HL-60 (cell line): Measurements from ENCODE around the gene SMIM7.

Experiments
- DNase-seq, 2 experiments: peaks; one replicate each; pipeline ENCODE4 v3.0.0-alpha.2; 2010 to 2020; ENCODE audit warnings: low read depth in 1 of 2, low spot score in 1 of 2
- H3K27ac ChIP-seq: fragments of 250-450 bp; sonication (Bioruptor Pico); replicated peaks from 2 replicates; pipeline ENCODE4 v1.5.1; 2020; ENCODE audit warnings: mild to moderate bottlenecking, moderate library complexity
- H3K27me3 ChIP-seq: fragments of 250-450 bp; sonication (Bioruptor Pico); 2 replicates; pipeline ENCODE4 v1.5.1; 2021; ENCODE audit warnings: mild to moderate bottlenecking, moderate library complexity; ENCODE audit not compliant: insufficient read depth, poor library complexity, severe bottlenecking
- H3K4me3 ChIP-seq: replicated peaks from 2 replicates; pipeline ENCODE4 v1.5.1; 2011; ENCODE audit warnings: mild to moderate bottlenecking, control low read depth, low read length; ENCODE audit not compliant: insufficient read depth
- GABPA ChIP-seq: IDR thresholded peaks from 2 replicates; pipeline ENCODE4 v1.6.1; 2012; ENCODE audit warnings: low read depth
- POLR2AphosphoS5 ChIP-seq: IDR thresholded peaks from 2 replicates; pipeline ENCODE4 v1.6.1; 2012; ENCODE audit warnings: low read depth
- REST ChIP-seq: IDR thresholded peaks from 2 replicates; pipeline ENCODE4 v1.6.1; 2012; ENCODE audit warnings: low read depth; ENCODE audit not compliant: insufficient replicate concordance
- SPI1 ChIP-seq: IDR thresholded peaks from 2 replicates; pipeline ENCODE4 v1.6.1; 2012; ENCODE audit warnings: low read depth, mild to moderate bottlenecking, borderline replicate concordance
- TF ChIP-seq, protein P1 (sequence below): IDR thresholded peaks from one replicate; pipeline ENCODE4 v1.5.1; 2011; ENCODE audit warnings: low read length, control low read depth, inconsistent platforms; ENCODE audit not compliant: insufficient read depth

SMIM7 gene

DNA sequence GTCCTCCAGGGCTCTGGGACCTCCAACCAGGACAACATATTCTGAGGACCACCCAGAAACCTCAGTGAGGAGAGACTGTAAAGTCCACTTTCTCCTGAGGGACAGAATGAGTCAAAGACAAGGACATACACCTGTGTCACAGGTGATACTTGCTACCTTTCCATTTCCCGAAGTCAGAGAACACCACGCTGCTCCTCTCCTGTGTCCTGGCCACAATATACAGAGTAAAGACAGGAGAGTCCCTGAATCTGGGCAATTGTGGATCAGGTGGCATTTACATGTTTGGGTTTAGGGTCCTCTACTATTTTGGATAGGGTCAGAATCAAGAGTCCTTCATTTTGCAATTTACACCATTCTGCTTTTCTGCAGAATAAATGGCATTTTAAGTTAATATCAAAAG is 36.9 kb downstream of the SMIM7 start:
- Histone ChIP-seq H3K27me3 (no peaks in the 10 kb centered on the region), H3K27ac (no peak overlapping the region), H3K4me3 (no peak overlapping the region)
- no peak for DNase-seq
- TF ChIP-seq GABPA (no peak), REST (no peak), POLR2AphosphoS5 (no peak), SPI1 (no peak)
- TF ChIP-seq, protein P1, sequence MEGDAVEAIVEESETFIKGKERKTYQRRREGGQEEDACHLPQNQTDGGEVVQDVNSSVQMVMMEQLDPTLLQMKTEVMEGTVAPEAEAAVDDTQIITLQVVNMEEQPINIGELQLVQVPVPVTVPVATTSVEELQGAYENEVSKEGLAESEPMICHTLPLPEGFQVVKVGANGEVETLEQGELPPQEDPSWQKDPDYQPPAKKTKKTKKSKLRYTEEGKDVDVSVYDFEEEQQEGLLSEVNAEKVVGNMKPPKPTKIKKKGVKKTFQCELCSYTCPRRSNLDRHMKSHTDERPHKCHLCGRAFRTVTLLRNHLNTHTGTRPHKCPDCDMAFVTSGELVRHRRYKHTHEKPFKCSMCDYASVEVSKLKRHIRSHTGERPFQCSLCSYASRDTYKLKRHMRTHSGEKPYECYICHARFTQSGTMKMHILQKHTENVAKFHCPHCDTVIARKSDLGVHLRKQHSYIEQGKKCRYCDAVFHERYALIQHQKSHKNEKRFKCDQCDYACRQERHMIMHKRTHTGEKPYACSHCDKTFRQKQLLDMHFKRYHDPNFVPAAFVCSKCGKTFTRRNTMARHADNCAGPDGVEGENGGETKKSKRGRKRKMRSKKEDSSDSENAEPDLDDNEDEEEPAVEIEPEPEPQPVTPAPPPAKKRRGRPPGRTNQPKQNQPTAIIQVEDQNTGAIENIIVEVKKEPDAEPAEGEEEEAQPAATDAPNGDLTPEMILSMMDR = no peak

GRCh38 chr19:16621165-16621800 is 38.7 kb downstream of the SMIM7 start:
- no peak overlapping the region for H3K27ac ChIP-seq
- no peak for TF ChIP-seq REST
- TF ChIP-seq POLR2AphosphoS5 = no peak
- TF ChIP-seq, protein P1 = no peak
- no peak for TF ChIP-seq GABPA
- no peak for TF ChIP-seq SPI1
- no peak for DNase-seq
- H3K4me3 ChIP-seq = no peak overlapping the region
- no peaks in the 10 kb centered on the region for H3K27me3 ChIP-seq

DNA sequence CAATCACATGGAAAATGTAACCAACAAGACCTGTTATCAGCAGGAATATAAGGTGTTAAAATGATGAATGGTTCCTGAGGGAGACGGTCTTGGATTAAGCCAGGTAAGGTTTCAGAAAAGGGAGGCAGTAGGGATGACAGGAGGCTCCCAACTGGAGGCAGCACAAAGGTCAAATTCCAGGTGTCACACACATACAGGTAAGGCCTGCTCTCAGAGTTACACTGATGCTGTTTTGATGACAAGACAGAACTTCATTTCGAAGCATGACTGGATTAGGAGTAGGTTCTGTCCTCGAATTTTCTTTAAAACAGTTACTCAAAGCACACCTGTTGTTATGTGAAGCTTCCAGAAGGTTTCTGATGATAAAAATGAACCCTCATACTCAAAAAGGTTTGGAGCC is 39.4 kb downstream of the SMIM7 start:
- H3K4me3 ChIP-seq = no peak overlapping the region
- TF ChIP-seq GABPA (no peak), POLR2AphosphoS5 (no peak), SPI1 (no peak), REST (no peak)
- TF ChIP-seq, protein P1 = no peak
- no peak overlapping the region for H3K27ac ChIP-seq
- no peak for DNase-seq
- H3K27me3 ChIP-seq = no peaks in the 10 kb centered on the region
